DMS53 treated with DMSO at 0.1 percent for 48 hours (cell line): Measurements from ENCODE around the gene NFE2L3.
A peak's percentile ranks its signal among the peaks of the same experiment; 100 is the strongest.
"Not testable (repeated sequence)": the region's sequence is repeated elsewhere in the genome, so short reads cannot be mapped to it uniquely, and the experiment has no call there.

Experiments used
- DNase-seq: peaks from one replicate; lab custom pipeline; 2025; ENCODE audit not compliant: unreplicated experiment; lab: John Stamatoyannopoulos, UW

Gene NFE2L3

DNA sequence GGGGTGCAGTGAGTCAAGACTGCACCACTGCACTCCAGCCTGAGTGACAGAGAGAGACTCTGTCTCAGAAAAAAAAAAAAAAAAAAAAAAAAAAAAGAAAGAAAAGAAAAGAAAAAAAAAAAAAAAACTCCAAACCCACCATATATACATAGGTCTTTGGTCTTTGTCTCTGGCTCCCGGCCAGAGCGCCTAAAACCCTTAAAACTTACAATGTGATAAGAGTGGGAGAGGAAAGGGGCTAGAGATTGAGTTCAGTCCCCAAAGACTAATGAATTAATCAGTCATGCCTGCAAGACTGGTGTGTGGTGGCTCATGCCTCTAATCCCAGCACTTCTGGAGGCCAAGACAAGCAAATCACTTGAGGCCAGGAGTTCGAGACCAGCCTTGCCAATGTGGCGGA, 6.8 kb upstream of the NFE2L3 start:
- no peak for DNase-seq

DNA sequence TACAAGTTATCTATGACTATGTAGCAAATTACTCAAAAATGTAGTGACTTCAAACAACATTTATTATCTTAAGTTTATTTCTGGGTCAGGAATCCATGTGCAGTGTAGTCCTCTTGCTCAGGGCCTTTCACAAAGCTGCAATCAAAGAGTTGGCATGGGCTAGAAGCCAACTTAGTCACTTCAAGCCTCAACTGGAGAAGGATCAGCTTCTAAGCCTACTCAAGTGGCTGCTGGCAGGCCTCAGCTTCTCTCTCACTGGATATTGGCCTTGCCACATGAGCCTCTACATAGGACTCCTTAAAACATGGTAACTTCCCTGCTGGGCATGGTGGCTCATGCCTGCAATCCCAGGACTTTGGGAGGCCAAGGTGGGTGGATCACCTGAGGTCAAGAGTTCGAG, 5.0 kb upstream of the NFE2L3 start:
- DNase-seq, result peak; percentile 47

DNA sequence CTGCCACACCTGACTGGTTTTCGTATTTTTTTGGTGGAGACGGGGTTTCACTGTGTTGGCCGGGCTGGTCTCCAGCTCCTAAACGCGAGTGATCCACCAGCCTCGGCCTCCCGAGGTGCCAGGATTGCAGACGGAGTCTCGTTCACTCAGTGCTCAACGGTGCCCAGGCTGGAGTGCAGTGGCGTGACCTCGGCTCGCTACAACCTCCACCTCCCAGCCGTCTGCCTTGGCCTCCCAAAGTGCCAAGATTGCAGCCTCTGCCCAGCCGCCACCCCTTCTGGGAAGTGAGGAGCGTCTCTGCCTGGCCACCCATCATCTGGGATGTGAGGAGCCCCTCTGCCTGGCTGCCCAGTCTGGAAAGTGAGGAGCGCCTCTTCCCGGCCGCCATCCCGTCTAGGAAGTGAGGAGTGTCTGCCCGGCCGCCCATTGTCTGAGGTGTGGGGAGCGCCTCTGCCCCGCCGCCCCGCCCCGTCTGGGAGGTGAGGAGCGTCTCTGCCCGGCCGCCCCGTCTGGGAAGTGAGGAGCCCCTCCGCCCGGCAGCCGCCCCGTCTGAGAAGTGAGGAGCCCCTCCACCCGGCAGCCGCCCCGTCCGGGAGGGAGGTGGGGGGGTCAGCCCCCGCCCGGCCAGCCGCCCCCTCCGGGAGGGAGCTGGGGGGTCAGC, 4.2 kb upstream of the NFE2L3 start:
- DNase-seq, result not testable (repeated sequence)

DNA sequence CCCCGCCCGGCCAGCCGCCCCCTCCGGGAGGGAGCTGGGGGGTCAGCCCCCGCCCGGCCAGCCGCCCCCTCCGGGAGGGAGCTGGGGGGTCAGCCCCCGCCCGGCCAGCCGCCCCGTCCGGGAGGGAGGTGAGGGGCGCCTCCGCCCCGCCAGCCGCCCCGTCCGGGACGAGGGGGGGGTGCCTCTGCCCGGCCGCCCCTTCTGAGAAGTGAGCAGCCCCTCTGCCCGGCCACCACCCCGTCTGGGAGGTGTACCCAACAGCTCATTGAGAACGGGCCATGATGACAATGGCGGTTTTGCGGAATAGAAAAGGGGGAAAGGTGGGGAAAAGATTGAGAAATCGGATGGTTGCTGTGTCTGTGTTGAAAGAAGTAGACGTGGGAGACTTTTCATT, 3.7 kb upstream of the NFE2L3 start:
- DNase-seq, result not testable (repeated sequence)

DNA sequence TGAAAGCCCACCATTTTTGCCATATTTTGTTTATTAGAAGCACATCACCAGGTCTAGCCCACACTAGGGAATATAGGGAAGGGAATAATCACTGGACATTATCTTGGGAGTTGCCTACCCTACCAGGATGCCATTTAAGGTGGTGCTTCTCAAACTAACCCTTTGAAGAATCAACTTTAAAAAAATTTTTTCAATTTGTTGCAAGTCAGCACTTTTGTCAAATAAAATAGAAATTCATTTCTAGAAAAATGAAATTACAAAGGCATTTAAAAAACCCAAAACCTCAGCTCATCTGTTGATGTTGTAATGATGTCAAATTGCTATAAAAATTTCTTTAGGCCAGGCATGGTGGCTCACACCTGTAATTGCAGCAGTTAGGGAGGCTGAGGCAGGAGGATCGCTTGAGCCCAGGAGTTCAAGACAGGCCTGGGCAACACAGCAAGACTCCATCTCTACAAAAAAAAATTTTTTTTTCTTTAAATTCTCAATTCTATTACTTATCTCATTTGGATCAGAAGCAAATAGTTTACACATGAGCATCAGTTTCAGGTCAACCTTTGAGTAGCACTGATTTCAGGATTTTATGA, 2.5 kb upstream of the NFE2L3 start:
- no peak for DNase-seq

DNA sequence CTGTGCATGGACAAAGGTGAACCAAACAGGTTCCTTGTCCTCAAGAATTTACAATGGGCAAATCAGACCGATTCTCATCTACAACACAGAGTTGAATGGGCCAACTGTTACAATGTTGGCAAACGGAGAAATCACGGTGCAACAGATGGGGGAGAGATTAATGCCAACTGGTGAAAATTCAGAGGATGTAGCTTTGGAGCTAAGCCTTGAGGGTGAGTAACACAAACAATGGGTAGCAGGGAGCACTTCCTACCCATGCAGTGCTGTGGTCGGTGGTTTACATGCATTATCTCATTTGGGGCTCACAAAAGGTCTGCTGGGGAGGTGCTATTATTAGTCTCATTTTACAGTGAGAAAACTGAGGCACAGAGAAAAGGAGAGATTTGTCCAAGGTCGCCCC, 902 bp upstream of the NFE2L3 start:
- DNase-seq, result no peak

DNA sequence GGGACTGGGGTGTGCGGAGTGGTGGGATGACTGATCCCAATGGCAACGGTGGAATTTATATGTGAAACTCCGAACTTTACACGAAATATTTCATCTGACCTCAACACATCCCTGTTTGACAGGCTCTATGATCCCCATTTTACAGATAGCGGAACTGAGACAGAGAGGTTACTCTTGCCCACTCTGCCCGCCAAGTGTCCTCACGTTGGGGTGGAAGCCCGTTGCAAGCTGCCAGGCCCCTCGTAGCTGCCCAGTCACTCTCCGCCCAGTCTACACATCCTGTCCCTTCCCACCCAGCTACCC, 397 bp upstream of the NFE2L3 start:
- no peak for DNase-seq

DNA sequence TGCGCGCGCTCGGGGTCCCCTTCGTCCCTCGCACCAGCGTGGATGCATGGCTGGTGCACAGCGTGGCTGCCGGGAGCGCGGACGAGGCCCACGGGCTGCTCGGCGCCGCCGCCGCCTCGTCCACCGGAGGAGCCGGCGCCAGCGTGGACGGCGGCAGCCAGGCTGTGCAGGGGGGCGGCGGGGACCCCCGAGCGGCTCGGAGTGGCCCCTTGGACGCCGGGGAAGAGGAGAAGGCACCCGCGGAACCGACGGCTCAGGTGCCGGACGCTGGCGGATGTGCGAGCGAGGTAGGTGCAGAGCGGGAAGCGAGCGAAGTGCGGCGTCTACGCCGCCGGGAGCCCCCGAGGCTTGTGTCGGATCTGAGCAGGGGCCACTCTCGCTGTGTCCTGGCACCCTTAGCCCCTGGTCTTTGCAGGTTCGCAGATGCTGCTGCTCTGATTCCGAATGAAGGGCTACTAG, 813 bp downstream of the NFE2L3 start:
- DNase-seq, result peak; percentile 22

DNA sequence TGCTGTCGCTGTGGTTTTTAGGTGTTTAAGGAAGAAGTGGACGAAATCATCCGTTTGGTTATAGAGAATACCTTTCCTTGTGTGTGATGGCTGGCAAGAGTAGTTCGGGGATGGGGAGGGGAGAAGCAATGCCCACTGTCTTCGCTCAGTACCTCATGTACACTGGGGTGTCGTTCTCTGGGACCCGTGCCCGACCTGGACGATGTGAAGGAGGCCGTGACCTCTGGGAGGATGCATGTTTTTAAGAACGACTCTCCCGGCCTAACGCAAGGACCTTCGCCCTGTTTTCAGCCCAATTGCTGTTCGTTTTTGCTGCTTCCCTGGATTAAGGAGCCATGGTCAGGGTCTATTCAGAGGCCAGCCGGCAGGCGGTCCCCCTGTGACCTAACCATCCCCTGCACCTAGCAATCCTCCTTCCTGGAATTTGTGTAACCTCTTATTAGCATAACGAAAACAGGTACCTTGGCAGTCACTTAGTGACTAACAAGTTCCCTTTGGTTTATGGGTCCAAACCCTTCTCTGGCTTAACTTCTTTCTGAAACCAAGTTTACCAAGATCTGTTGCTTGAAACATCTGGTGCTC, 1.3 kb downstream of the NFE2L3 start:
- DNase-seq, result no peak

DNA sequence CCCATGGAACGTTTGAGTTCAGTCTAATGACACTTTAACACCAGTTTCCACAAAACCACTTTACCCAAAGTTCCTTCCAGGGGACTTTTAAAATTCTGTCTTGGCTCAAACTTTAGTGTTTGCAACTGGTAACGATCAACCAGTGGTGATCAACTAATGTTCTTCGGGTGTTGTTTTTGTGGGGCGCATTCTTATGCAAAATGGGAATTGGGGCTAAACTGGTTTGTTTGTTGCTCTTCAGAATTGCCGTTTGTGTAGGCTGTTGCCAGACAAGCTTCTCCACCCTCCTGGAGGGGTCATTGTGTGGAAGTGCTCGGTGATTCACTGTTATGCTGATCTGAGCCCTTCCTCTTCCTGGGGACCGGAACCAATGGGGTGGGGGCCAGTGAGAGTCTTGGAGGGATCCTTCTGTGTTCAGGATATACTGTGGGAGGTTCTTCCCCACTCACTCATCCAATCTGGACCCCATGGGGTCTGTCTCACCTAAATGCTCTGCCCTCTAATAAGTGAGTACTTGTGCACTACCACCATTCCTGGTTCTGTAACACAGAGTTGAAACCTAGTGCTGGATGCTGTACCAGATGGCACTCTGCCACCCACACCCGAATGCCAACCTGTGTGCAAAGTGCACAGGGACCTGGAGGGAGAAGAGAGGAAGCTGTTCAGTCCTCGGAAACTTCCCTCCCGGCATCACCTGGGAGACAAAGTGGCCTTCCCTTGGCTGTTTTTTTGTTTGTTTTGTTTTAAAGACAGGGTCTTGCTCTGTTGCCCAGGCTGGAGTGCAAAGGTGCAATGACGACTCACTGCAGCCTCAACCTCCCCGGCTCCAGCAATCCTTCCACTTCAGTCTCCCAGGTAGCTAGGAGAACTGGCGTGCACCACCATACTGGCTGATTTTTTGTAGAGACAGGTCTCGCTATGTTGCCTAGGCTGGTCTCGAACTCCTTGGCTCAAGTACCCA, 2.1 kb downstream of the NFE2L3 start:
- no peak for DNase-seq

DNA sequence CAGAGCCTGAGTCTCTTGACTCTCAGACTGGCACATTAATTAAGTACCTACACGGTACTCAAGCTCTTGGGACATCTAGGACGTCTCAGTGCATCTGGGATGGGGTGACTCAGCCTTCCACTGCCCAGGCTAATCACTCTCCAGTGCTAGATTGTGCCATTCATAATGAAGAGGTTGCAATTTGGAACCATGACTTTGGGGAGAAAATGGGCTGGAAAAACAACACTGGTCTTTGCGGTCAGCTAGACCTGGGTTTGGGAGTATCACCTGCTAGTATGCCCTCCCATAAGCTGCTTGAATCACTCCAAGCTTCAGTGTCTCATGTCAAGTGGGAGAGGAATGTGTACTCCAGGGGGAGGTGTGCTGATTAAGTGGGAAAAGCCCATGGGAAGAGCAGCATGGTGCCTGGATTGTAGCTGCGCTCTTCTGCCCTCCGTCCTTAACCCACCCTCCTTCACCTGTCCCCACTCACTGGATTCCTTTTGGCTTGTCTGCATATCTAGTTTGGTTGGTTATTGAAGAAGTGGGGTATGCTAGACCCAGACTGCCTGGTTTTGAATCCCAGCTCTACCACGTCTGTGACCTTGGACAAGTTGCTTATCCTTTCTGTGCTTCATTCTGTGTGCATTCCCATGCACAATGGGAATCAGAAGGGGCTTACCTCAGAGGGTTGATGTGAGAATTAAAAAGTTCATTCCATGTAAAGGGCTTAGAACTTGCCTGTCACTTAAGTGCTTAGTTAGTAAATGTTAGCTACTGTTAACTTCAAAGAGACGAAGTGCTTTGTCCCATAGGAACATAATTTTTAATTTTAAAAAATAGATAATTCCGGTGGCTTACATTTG, 3.8 kb downstream of the NFE2L3 start:
- DNase-seq, result no peak

DNA sequence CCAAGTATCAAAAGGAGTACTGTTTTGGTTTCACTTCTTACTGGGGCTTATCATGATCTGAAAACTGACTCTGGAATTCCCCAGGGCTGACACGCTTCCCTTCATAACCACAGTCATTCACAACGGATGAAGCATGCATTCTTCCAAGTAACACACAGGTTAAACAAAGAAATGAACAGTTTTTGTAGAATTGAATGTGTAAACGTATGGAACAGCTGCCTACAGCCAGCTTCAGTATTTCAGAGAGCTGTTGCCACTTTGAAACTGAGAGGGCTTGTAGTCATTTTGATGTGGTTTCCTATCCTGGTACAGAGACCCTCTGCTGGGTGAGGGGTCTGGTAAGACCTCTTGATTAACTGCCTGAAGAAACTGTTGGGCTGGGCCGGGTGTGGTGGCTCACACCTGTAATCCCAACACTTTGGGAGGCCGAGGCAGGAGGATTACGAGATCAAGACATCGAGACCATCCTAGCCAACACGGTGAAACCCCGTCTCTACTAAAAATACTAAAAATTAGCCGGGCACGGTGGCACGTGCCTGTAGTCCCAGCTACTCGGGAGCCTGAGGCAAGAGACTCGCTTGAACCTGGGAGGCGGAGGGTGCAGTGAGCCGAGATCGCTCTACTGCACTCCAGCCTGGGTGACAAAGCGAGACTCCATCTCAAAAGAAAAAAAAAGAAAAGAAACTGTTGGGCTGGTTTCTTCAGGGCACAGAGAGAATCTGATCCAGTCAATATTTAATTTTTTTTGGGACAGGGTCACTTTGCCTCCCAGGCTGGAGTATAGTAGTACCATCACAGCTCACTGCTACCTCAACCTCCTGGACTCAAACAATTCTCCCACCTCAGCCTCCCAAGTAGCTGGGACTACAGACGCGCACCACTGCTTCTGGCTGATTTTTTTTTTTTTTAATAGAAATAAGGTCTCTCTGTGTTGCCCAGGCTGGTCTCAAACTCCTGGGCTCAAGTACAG, 4.7 kb downstream of the NFE2L3 start:
- DNase-seq, result no peak

DNA sequence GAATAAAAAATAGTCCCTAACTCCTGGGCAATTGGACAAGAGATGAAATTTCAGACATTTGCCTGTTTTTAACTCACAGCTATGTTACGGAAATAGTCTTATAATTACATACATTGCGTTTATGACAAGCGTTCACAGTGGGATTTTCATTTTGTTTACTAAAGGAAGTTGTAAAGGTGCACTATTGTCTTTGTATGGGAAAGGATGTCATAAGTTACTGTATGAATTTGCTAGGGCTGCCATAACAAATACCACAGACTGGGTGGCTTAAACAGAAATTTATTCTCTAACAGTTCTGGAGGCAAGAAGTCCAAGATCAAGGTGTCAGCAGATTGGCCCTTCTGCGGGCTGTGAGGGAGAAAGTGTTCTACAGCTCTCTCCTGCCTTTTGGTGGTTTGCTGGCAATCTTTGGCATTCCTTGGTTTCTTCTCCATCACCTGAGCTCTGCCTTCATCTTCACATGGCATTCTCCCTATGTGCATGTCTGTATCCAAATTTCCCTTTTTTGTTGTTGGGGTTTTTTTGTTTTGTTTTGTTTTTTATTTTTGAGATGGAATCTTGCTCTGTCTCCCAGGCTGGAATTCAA, 5.6 kb downstream of the NFE2L3 start:
- DNase-seq, result no peak

DNA sequence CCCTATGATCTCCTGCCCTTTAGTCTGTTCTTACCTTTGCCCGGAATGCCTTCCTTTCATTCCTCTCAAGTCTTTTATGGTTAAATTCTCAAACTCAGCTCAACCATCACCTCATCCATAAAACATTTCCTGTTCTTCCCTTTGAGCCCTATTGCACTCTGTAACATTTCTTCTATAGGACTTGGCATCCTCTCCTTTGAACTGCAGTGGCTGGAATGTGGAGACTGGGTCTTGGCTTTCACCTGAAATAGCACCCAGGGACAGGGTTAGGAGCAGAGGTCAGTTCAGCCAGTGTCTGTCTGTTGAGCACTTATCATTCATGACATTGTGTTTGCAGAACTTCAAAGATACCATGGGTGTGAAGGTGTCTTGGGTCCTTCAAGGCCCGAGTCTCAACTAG, 7.2 kb downstream of the NFE2L3 start:
- no peak for DNase-seq

DNA sequence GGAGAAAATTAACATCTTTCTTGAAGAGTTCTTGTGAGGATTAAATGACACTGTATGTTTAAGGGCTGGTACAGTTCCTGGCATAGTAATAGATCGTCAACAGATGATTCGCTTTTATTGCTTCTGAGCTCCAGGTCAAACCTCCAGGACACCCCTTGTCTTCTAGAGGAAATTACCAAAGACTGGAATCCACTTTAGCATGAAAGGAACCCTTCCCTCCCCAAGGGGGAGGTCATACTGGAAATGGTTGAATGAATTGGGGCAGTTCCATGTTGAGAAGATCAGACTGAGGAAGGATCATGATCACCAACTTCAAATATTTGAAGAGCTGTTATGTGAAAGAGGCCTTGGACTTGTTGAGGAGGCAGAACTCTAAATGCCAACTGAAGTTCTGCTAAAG, 8.9 kb downstream of the NFE2L3 start:
- no peak for DNase-seq

DNA sequence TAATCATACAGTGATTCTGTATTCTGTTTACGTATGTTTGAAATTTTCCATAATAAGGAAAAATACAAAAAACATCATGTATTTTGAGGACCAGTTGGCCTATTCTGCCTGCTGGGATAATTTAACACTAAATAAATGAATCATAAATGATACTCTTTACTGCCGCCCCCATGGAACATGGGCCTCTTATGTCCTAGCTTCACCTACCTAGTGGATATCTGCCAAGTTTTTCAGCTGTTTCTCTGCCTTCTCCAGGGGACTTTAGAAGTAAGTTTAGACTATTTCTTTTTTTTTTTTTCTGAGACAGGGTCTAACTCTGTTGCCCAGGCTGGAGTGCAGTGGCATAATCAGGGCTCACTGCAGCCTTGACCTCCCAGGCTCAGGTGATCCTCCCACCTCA, 10.4 kb downstream of the NFE2L3 start:
- no peak for DNase-seq

DNA sequence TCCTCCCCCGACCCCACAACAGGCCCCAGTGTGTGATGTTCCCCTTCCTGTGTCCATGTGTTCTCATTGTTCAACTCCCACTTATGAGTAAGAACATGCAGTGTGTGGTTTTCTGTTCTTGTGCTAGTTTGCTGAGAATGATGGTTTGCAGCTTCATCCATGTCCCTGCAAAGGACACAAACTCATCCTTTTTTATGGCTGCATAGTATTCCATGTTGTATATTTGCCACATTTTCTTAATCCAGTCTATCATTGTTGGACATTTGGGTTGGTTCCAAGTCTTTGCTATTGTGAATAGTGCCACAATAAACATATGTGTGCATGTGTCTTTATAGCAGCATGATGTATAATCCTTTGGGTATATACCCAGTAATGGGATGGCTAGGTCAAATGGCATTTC, 11.8 kb downstream of the NFE2L3 start:
- not testable (repeated sequence) for DNase-seq

DNA sequence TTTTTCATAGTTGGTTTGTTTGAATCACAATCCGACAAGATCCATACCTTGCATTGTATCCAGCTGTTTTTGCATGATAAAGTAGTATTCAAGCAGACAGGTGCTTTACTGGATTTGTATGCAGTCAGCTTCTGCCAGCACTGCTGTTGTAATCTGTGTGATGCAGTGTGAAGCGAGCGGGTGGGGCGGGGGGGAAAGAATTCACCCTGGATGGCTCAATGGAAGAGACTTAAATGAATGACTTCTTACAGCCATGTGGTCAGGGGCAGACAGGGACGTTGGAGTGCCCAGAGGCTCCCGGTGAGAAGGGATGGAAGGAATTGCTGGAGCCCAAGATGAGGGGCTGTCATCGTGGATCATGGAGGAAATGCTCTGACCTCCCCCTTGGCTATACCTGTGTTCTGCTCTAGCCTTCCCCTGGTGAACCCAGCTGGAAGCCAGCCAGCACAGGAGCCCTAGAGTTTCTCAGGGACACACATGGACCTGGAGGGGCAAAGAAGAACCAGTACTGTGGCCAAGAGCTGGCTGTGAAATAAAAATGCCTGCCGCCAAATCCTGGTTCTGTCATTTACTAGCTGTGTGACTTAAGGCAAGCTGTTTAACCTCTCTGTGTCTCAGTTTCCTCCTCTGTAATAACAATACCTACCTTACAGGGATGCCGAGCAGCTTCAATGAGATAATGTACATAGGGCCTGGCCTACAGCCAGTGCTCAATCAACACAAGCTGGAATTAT, 14.1 kb downstream of the NFE2L3 start:
- no peak for DNase-seq
